Measurements from ENCODE around the gene GPC5. TPM values are rescaled to one million over a fixed set of nuclear protein-coding genes. Genes with fewer than 3 reads are reported as not detected.

The GPC5 gene
- total RNA-seq, 2 experiments from 2014 or later = 2.4 TPM; not detected in 1

DNA sequence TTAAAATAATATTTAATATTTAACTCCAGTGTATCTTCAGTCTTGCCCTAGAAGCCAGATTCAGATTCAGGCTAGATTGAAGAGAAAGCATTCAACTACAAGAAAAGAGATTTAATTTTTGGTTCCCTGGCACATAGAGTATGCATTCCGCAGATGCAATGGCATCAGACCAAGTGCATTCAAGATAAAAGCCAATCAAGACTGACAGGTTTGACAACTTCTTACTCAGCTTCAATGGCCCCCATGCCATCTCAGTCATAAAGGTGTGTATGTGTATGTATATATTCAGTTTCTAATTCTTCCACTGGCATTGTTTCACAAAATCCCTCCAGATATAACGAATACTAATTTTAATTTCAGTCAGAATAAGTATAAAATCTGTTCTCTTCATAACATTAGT, 1177.4 kb downstream of the GPC5 start:
- H3K9me2 ChIP-seq (ENCODE audit: insufficient read depth, low read length) = no peaks in the 10 kb centered on the region
- H4K20me1 ChIP-seq (ENCODE audit: insufficient read depth, low read length) = no peaks in the 10 kb centered on the region
- no peak overlapping the region for H3K4me3 ChIP-seq (ENCODE audit: low read depth, low read length, poor library complexity, severe bottlenecking)
- no peak for TF ChIP-seq EZH2phosphoT487 (IDR thresholded peaks at IDR 0.05; ENCODE audit: borderline replicate concordance, low read depth, low read length)
- TF ChIP-seq, protein P1, sequence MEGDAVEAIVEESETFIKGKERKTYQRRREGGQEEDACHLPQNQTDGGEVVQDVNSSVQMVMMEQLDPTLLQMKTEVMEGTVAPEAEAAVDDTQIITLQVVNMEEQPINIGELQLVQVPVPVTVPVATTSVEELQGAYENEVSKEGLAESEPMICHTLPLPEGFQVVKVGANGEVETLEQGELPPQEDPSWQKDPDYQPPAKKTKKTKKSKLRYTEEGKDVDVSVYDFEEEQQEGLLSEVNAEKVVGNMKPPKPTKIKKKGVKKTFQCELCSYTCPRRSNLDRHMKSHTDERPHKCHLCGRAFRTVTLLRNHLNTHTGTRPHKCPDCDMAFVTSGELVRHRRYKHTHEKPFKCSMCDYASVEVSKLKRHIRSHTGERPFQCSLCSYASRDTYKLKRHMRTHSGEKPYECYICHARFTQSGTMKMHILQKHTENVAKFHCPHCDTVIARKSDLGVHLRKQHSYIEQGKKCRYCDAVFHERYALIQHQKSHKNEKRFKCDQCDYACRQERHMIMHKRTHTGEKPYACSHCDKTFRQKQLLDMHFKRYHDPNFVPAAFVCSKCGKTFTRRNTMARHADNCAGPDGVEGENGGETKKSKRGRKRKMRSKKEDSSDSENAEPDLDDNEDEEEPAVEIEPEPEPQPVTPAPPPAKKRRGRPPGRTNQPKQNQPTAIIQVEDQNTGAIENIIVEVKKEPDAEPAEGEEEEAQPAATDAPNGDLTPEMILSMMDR (conservative IDR thresholded peaks at IDR 0.05; ENCODE audit: low read length) = no peak
- no peak overlapping the region for H2AFZ ChIP-seq (ENCODE audit: low read length)
- POLR2A ChIA-PET = no interaction called here
- no peak overlapping the region for H3K27ac ChIP-seq (ENCODE audit: low read depth, low read length, poor library complexity, severe bottlenecking)
- H3K36me3 ChIP-seq (ENCODE audit: insufficient read depth, low read length) = no peaks in the 10 kb centered on the region
- no peak overlapping the region for H3K4me2 ChIP-seq (ENCODE audit: low read length)
- CTCF ChIA-PET (ENCODE audit: unreplicated experiment) = no interaction called here
- intact Hi-C loops (cut with micrococcal nuclease; ENCODE audit: unreplicated experiment) = no loop called here
- no peak for DNase-seq (ENCODE audit: low spot score)
- BruUV-seq (replicated peaks) = no TSS peak
- no peaks in the 10 kb centered on the region for H3K79me2 ChIP-seq (ENCODE audit: insufficient read depth, low read depth, low read length)
- no peaks in the 10 kb centered on the region for H3K4me1 ChIP-seq (ENCODE audit: insufficient read depth, low read length, poor library complexity, severe bottlenecking)
- no peaks in the 10 kb centered on the region for H3K9me3 ChIP-seq (ENCODE audit: low read length)

- Histone ChIP-seq H3K36me3 (ENCODE audit: insufficient read depth, low read length) (no peaks in the 10 kb centered on the region), H3K9me3 (ENCODE audit: low read length) (no peaks in the 10 kb centered on the region), H3K4me2 (ENCODE audit: low read length) (no peak overlapping the region), H3K4me1 (ENCODE audit: insufficient read depth, low read length, poor library complexity, severe bottlenecking) (no peaks in the 10 kb centered on the region), H3K4me3 (ENCODE audit: low read depth, low read length, poor library complexity, severe bottlenecking) (no peak overlapping the region), H4K20me1 (ENCODE audit: insufficient read depth, low read length) (no peaks in the 10 kb centered on the region), H3K27ac (ENCODE audit: low read depth, low read length, poor library complexity, severe bottlenecking) (no peak overlapping the region), H3K79me2 (ENCODE audit: insufficient read depth, low read depth, low read length) (no peaks in the 10 kb centered on the region), H2AFZ (ENCODE audit: low read length) (no peak overlapping the region), H3K9me2 (ENCODE audit: insufficient read depth, low read length) (no peaks in the 10 kb centered on the region)
- DNase-seq (ENCODE audit: low spot score) = no peak
- BruUV-seq (replicated peaks) = no TSS peak
- intact Hi-C loops (cut with micrococcal nuclease; ENCODE audit: unreplicated experiment) = no loop called here
- TF ChIP-seq, protein P1 (conservative IDR thresholded peaks at IDR 0.05; ENCODE audit: low read length) = no peak
- TF ChIP-seq EZH2phosphoT487 (IDR thresholded peaks at IDR 0.05; ENCODE audit: borderline replicate concordance, low read depth, low read length) = no peak
- POLR2A ChIA-PET = no interaction called here
- CTCF ChIA-PET (ENCODE audit: unreplicated experiment) = no interaction called here
These were observed 1179.9 kb downstream of the GPC5 start for GRCh38 chr13:92578358-92578757.

DNA sequence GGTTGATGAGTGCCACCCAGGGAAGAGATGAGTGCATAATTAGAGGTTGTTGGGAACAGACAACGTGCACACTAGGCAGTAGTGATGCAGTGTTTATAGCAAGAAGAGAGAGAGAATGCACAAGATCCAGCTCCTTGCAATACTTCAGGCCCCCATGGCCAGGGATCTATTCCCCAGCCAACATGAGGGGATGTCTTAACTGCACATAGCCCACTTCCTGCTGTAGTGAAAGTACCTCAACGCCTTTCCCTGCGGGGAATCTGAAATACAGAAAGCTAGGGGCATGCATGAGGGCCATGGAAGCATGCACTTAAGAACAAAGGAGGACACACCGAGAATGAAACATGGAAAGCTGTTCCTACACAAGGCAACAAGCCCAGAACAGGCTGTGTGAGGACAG, 1191.5 kb downstream of the GPC5 start:
- H3K27ac ChIP-seq (ENCODE audit: low read depth, low read length, poor library complexity, severe bottlenecking) = no peak overlapping the region
- no peak for DNase-seq (ENCODE audit: low spot score)
- POLR2A ChIA-PET = no interaction called here
- H3K9me3 ChIP-seq (ENCODE audit: low read length) = no peaks in the 10 kb centered on the region
- H3K4me2 ChIP-seq (ENCODE audit: low read length) = no peak overlapping the region
- H3K36me3 ChIP-seq (ENCODE audit: insufficient read depth, low read length) = no peaks in the 10 kb centered on the region
- no peak overlapping the region for H2AFZ ChIP-seq (ENCODE audit: low read length)
- H3K79me2 ChIP-seq (ENCODE audit: insufficient read depth, low read depth, low read length) = no peaks in the 10 kb centered on the region
- intact Hi-C loops (cut with micrococcal nuclease; ENCODE audit: unreplicated experiment) = no loop called here
- H3K9me2 ChIP-seq (ENCODE audit: insufficient read depth, low read length) = no peaks in the 10 kb centered on the region
- BruUV-seq (replicated peaks) = no TSS peak
- H3K4me1 ChIP-seq (ENCODE audit: insufficient read depth, low read length, poor library complexity, severe bottlenecking) = no peaks in the 10 kb centered on the region
- CTCF ChIA-PET (ENCODE audit: unreplicated experiment) = no interaction called here
- TF ChIP-seq EZH2phosphoT487 (IDR thresholded peaks at IDR 0.05; ENCODE audit: borderline replicate concordance, low read depth, low read length) = no peak
- H4K20me1 ChIP-seq (ENCODE audit: insufficient read depth, low read length) = no peaks in the 10 kb centered on the region
- no peak overlapping the region for H3K4me3 ChIP-seq (ENCODE audit: low read depth, low read length, poor library complexity, severe bottlenecking)

Measured in OCI-LY7 (cell line).